ENCODE measurements around the gene ESRRG. TPM values are rescaled to one million over a fixed set of nuclear protein-coding genes. Genes with fewer than 3 reads are reported as not detected.
A peak's percentile ranks its signal among the peaks of the same experiment; 100 is the strongest.

The ESRRG gene
- 32.3 TPM for total RNA-seq
- long read RNA-seq, full-length matches to known transcripts: 2 of 35 reads
- long read RNA-seq, partial matches to known transcripts: 6 of 35 reads
- long read RNA-seq, other reads (novel, unspliced or antisense): 27 of 35 reads

- DNase-seq (ENCODE audit: low spot score): peak; percentile 78
- intact Hi-C loops (cut with DNase I): loop anchor here (5.0 kb wide), 1 partner anchor 121 kb away; no protein-coding TSS in a partner anchor
Measured at GRCh38 chr1:216723274-216723780, at the start of gene ESRRG. ESRRG (minus strand) TSS chr1:216723429; CDS start chr1:216723299, 130 bp downstream.

GRCh38 chr1:216771922-216772321, 48.7 kb upstream of the ESRRG start:
- intact Hi-C loops (cut with DNase I): no loop called here
- no peak for DNase-seq (ENCODE audit: low spot score)

GRCh38 chr1:216766633-216767327, 43.6 kb upstream of the ESRRG start:
- no peak for DNase-seq (ENCODE audit: low spot score)
- intact Hi-C loops (cut with DNase I): no loop called here

GRCh38 chr1:216765346-216766300, 42.4 kb upstream of the ESRRG start:
- intact Hi-C loops (cut with DNase I): no loop called here
- DNase-seq (ENCODE audit: low spot score): no peak

GRCh38 chr1:216758161-216758560, 34.9 kb upstream of the ESRRG start:
- intact Hi-C loops (cut with DNase I): loop anchor here (10.0 kb wide), 1 partner anchor 57 kb away; no protein-coding TSS in a partner anchor
- no peak for DNase-seq (ENCODE audit: low spot score)

- intact Hi-C loops (cut with DNase I): loop anchor here (10.0 kb wide), 1 partner anchor 58 kb away; no protein-coding TSS in a partner anchor
- no peak for DNase-seq (ENCODE audit: low spot score)
Measured at GRCh38 chr1:216757110-216757509, 33.9 kb upstream of the ESRRG start.

- intact Hi-C loops (cut with DNase I): loop anchor here (5.0 to 10.0 kb wide), 5 partner anchors 64 to 581 kb away; no protein-coding TSS in a partner anchor
- no peak for DNase-seq (ENCODE audit: low spot score)
Measured at GRCh38 chr1:216750961-216751360, 27.7 kb upstream of the ESRRG start.

GRCh38 chr1:216750031-216750627, 26.9 kb upstream of the ESRRG start:
- no peak for DNase-seq (ENCODE audit: low spot score)
- intact Hi-C loops (cut with DNase I): loop anchor here (5.0 to 10.0 kb wide), 5 partner anchors 65 to 582 kb away; no protein-coding TSS in a partner anchor

- no peak for DNase-seq (ENCODE audit: low spot score)
- intact Hi-C loops (cut with DNase I): no loop called here
Measured at GRCh38 chr1:216749232-216749631, 26.0 kb upstream of the ESRRG start.

GRCh38 chr1:216742625-216743024, 19.4 kb upstream of the ESRRG start:
- DNase-seq (ENCODE audit: low spot score): no peak
- intact Hi-C loops (cut with DNase I): no loop called here

GRCh38 chr1:216740331-216740730, 17.1 kb upstream of the ESRRG start:
- intact Hi-C loops (cut with DNase I): no loop called here
- DNase-seq (ENCODE audit: low spot score): no peak

- no peak for DNase-seq (ENCODE audit: low spot score)
- intact Hi-C loops (cut with DNase I): no loop called here
Measured at GRCh38 chr1:216739793-216740192, 16.6 kb upstream of the ESRRG start.

- DNase-seq (ENCODE audit: low spot score): no peak
- intact Hi-C loops (cut with DNase I): no loop called here
Measured at GRCh38 chr1:216732121-216732520, 8.9 kb upstream of the ESRRG start.

- DNase-seq (ENCODE audit: low spot score): no peak
- intact Hi-C loops (cut with DNase I): no loop called here
Measured at GRCh38 chr1:216731562-216731961, 8.3 kb upstream of the ESRRG start.

GRCh38 chr1:216726435-216726834, 3.2 kb upstream of the ESRRG start:
- no peak for DNase-seq (ENCODE audit: low spot score)
- intact Hi-C loops (cut with DNase I): no loop called here

- no peak for DNase-seq (ENCODE audit: low spot score)
- intact Hi-C loops (cut with DNase I): loop anchor here (5.0 kb wide), 1 partner anchor 121 kb away; no protein-coding TSS in a partner anchor
Measured at GRCh38 chr1:216722821-216723220, 408 bp downstream of the ESRRG start.

GRCh38 chr1:216721863-216722262, 1.4 kb downstream of the ESRRG start:
- no peak for DNase-seq (ENCODE audit: low spot score)
- intact Hi-C loops (cut with DNase I): loop anchor here (5.0 kb wide), 1 partner anchor 120 kb away; no protein-coding TSS in a partner anchor

GRCh38 chr1:216721062-216721461, 2.2 kb downstream of the ESRRG start:
- intact Hi-C loops (cut with DNase I): loop anchor here (5.0 kb wide), 1 partner anchor 119 kb away; no protein-coding TSS in a partner anchor
- no peak for DNase-seq (ENCODE audit: low spot score)

GRCh38 chr1:216711712-216712111, 11.5 kb downstream of the ESRRG start:
- DNase-seq (ENCODE audit: low spot score): no peak
- intact Hi-C loops (cut with DNase I): no loop called here
